Measurements from ENCODE around the gene RAVER1. TPM values are rescaled to one million over a fixed set of nuclear protein-coding genes. Genes with fewer than 3 reads are reported as not detected.

The RAVER1 gene
- total and polyA plus RNA-seq, 2 of the 13 experiments (the other 11 are each of a cell fraction or from before 2014, with no cell fraction given) = 3.6 to 7.9 TPM

DNA sequence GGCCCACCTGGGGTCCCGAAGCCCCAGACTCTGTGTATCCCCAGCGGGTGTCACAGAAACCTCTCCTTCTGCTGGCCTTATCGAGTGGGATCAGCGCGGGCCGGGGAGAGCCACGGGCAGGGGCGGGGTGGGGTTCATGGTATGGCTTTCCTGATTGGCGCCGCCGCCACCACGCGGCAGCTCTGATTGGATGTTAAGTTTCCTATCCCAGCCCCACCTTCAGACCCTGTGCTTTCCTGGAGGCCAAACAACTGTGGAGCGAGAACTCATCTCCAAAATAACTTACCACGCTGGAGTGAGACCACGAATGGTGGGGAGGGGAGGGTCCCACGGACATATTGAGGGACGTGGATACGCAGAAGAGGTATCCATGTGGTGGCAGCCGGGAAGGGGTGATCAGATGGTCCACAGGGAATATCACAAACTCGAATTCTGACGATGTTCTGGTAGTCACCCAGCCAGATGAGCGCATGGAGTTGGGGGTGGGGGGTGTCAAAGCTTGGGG, 44.6 kb downstream of the RAVER1 start (continued):
- TF ChIP-seq, protein P1, sequence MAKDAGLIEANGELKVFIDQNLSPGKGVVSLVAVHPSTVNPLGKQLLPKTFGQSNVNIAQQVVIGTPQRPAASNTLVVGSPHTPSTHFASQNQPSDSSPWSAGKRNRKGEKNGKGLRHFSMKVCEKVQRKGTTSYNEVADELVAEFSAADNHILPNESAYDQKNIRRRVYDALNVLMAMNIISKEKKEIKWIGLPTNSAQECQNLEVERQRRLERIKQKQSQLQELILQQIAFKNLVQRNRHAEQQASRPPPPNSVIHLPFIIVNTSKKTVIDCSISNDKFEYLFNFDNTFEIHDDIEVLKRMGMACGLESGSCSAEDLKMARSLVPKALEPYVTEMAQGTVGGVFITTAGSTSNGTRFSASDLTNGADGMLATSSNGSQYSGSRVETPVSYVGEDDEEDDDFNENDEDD (CRISPR knock-in tag; IDR thresholded peaks at IDR 0.05; ENCODE audit: borderline replicate concordance) = peak; percentile 34; the same call in 1 of the 2 replicates
- TF ChIP-seq, protein P2, sequence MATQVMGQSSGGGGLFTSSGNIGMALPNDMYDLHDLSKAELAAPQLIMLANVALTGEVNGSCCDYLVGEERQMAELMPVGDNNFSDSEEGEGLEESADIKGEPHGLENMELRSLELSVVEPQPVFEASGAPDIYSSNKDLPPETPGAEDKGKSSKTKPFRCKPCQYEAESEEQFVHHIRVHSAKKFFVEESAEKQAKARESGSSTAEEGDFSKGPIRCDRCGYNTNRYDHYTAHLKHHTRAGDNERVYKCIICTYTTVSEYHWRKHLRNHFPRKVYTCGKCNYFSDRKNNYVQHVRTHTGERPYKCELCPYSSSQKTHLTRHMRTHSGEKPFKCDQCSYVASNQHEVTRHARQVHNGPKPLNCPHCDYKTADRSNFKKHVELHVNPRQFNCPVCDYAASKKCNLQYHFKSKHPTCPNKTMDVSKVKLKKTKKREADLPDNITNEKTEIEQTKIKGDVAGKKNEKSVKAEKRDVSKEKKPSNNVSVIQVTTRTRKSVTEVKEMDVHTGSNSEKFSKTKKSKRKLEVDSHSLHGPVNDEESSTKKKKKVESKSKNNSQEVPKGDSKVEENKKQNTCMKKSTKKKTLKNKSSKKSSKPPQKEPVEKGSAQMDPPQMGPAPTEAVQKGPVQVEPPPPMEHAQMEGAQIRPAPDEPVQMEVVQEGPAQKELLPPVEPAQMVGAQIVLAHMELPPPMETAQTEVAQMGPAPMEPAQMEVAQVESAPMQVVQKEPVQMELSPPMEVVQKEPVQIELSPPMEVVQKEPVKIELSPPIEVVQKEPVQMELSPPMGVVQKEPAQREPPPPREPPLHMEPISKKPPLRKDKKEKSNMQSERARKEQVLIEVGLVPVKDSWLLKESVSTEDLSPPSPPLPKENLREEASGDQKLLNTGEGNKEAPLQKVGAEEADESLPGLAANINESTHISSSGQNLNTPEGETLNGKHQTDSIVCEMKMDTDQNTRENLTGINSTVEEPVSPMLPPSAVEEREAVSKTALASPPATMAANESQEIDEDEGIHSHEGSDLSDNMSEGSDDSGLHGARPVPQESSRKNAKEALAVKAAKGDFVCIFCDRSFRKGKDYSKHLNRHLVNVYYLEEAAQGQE (IDR thresholded peaks at IDR 0.05; ENCODE audit: borderline replicate concordance in 1 of 2, low read depth in 1 of 2, low read length in 2 of 2) = no peak
- TF ChIP-seq POGK (CRISPR knock-in tag; conservative IDR thresholded peaks at IDR 0.05) (0 out of 2 replicates have a peak, but pooled peaks have one; percentile 14), ZFP82 (CRISPR knock-in tag; IDR thresholded peaks at IDR 0.05; ENCODE audit: borderline replicate concordance) (peak; percentile 53; the same call in 1 of the 2 replicates), POLR2AphosphoS5 (IDR thresholded peaks at IDR 0.05; ENCODE audit: low read depth, low read length) (peak; percentile 48), TMF1 (CRISPR knock-in tag; IDR thresholded peaks at IDR 0.05; ENCODE audit: low read depth) (peak; percentile 29; the same call in 1 of the 2 replicates), ZNF235 (CRISPR knock-in tag; IDR thresholded peaks at IDR 0.05; ENCODE audit: borderline replicate concordance) (no peak), SP4 (CRISPR knock-in tag; IDR thresholded peaks at IDR 0.05) (peak; percentile 22; the same call in 1 of the 2 replicates), ZFX (CRISPR knock-in tag; IDR thresholded peaks at IDR 0.05; ENCODE audit: low read depth) (peak; percentile 60), SIN3A (IDR thresholded peaks at IDR 0.05; ENCODE audit: borderline replicate concordance, low read depth, low read length) (peak; percentile 10; the same call in 1 of the 2 replicates), ZNF33B (CRISPR knock-in tag; IDR thresholded peaks at IDR 0.05) (peak; percentile 40; the same call in 1 of the 2 replicates), ZNF891 (CRISPR knock-in tag; IDR thresholded peaks at IDR 0.05) (peak; percentile 16; the same call in 1 of the 2 replicates)
- TF ChIP-seq, protein P3, sequence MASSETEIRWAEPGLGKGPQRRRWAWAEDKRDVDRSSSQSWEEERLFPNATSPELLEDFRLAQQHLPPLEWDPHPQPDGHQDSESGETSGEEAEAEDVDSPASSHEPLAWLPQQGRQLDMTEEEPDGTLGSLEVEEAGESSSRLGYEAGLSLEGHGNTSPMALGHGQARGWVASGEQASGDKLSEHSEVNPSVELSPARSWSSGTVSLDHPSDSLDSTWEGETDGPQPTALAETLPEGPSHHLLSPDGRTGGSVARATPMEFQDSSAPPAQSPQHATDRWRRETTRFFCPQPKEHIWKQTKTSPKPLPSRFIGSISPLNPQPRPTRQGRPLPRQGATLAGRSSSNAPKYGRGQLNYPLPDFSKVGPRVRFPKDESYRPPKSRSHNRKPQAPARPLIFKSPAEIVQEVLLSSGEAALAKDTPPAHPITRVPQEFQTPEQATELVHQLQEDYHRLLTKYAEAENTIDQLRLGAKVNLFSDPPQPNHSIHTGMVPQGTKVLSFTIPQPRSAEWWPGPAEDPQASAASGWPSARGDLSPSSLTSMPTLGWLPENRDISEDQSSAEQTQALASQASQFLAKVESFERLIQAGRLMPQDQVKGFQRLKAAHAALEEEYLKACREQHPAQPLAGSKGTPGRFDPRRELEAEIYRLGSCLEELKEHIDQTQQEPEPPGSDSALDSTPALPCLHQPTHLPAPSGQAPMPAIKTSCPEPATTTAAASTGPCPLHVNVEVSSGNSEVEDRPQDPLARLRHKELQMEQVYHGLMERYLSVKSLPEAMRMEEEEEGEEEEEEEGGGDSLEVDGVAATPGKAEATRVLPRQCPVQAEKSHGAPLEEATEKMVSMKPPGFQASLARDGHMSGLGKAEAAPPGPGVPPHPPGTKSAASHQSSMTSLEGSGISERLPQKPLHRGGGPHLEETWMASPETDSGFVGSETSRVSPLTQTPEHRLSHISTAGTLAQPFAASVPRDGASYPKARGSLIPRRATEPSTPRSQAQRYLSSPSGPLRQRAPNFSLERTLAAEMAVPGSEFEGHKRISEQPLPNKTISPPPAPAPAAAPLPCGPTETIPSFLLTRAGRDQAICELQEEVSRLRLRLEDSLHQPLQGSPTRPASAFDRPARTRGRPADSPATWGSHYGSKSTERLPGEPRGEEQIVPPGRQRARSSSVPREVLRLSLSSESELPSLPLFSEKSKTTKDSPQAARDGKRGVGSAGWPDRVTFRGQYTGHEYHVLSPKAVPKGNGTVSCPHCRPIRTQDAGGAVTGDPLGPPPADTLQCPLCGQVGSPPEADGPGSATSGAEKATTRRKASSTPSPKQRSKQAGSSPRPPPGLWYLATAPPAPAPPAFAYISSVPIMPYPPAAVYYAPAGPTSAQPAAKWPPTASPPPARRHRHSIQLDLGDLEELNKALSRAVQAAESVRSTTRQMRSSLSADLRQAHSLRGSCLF (CRISPR knock-in tag; IDR thresholded peaks at IDR 0.05; ENCODE audit: borderline replicate concordance) = no peak
- TF ChIP-seq, protein P4, sequence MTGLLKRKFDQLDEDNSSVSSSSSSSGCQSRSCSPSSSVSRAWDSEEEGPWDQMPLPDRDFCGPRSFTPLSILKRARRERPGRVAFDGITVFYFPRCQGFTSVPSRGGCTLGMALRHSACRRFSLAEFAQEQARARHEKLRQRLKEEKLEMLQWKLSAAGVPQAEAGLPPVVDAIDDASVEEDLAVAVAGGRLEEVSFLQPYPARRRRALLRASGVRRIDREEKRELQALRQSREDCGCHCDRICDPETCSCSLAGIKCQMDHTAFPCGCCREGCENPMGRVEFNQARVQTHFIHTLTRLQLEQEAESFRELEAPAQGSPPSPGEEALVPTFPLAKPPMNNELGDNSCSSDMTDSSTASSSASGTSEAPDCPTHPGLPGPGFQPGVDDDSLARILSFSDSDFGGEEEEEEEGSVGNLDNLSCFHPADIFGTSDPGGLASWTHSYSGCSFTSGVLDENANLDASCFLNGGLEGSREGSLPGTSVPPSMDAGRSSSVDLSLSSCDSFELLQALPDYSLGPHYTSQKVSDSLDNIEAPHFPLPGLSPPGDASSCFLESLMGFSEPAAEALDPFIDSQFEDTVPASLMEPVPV (CRISPR knock-in tag; IDR thresholded peaks at IDR 0.05) = peak; percentile 39; the same call in 1 of the 2 replicates

Data from HepG2 (cell line).